DMS53 treated with DMSO at 0.1 percent for 48 hours (cell line): ENCODE results near the gene ANKS3.

ENCODE experiments used
- DNase-seq: peaks from one replicate; lab custom pipeline; 2025; ENCODE audit not compliant: unreplicated experiment; lab: John Stamatoyannopoulos, UW

ANKS3 gene

GRCh38 chr16:4685776-4686496 lies 48.1 kb downstream of the ANKS3 start:
- DNase-seq: no peak

- no peak for DNase-seq
These were observed 48.8 kb downstream of the ANKS3 start for GRCh38 chr16:4685292-4685691.

GRCh38 chr16:4684763-4685162 lies 49.3 kb downstream of the ANKS3 start:
- no peak for DNase-seq

GRCh38 chr16:4684058-4684715 lies 49.9 kb downstream of the ANKS3 start:
- no peak for DNase-seq

- no peak for DNase-seq
These were observed 50.6 kb downstream of the ANKS3 start for GRCh38 chr16:4683255-4684057.

- no peak for DNase-seq
These were observed 51.3 kb downstream of the ANKS3 start for GRCh38 chr16:4682616-4683254.

GRCh38 chr16:4682084-4682591 lies 51.9 kb downstream of the ANKS3 start:
- no peak for DNase-seq

- no peak for DNase-seq
These were observed 52.5 kb downstream of the ANKS3 start for GRCh38 chr16:4681471-4682083.

- no peak for DNase-seq
These were observed 53.2 kb downstream of the ANKS3 start for GRCh38 chr16:4680673-4681470.

GRCh38 chr16:4679850-4680636 lies 54.0 kb downstream of the ANKS3 start:
- no peak for DNase-seq

- no peak for DNase-seq
These were observed 54.8 kb downstream of the ANKS3 start for GRCh38 chr16:4679156-4679849.

- DNase-seq: no peak
These were observed 55.5 kb downstream of the ANKS3 start for GRCh38 chr16:4678596-4678995.

GRCh38 chr16:4677994-4678393 lies 56.1 kb downstream of the ANKS3 start:
- DNase-seq: no peak

- no peak for DNase-seq
These were observed 56.7 kb downstream of the ANKS3 start for GRCh38 chr16:4677390-4677789.

GRCh38 chr16:4676831-4677230 lies 57.2 kb downstream of the ANKS3 start:
- DNase-seq: no peak

- no peak for DNase-seq
These were observed 57.9 kb downstream of the ANKS3 start for GRCh38 chr16:4675864-4676786.

GRCh38 chr16:4674926-4675530 lies 59.0 kb downstream of the ANKS3 start:
- no peak for DNase-seq
